Nephron (organoid): Measurements from ENCODE around the gene ARHGAP15.

Experiments used
- H3K27ac Mint-ChIP-seq, 3 experiments: 2 replicates each; pipeline ENCODE4 v1.8.0; 2020; ENCODE audit warnings: mixed read lengths in 3 of 3, mild to moderate bottlenecking in 2 of 3, moderate library complexity in 1 of 3
- H3K27me3 Mint-ChIP-seq: 2 replicates; pipeline ENCODE4 v1.8.0; 2021; ENCODE audit warnings: low read depth, mild to moderate bottlenecking, moderate library complexity, mixed read lengths
- H3K36me3 Mint-ChIP-seq: 2 replicates; pipeline ENCODE4 v1.8.0; 2020; ENCODE audit warnings: low read depth, mixed read lengths
- H3K4me1 Mint-ChIP-seq: 2 replicates; pipeline ENCODE4 v1.8.0; 2020; ENCODE audit warnings: mixed read lengths
- H3K4me3 Mint-ChIP-seq, 3 experiments: 2 replicates each; pipeline ENCODE4 v1.8.0; 2020; ENCODE audit warnings: mild to moderate bottlenecking in 3 of 3, mixed read lengths in 3 of 3, moderate library complexity in 2 of 3
- H3K9me3 Mint-ChIP-seq: 2 replicates; pipeline ENCODE4 v1.8.0; 2020; ENCODE audit warnings: mixed read lengths
- TF ChIP-seq, protein P1 (sequence below), 3 experiments: fragments of 200-600 bp; sonication (generic); IDR thresholded peaks; one replicate each; pipeline ENCODE4 v1.5.0; 2021; ENCODE audit warnings: antibody characterized with exemption in 3 of 3; ENCODE audit not compliant: unreplicated experiment in 3 of 3

ARHGAP15 gene

GRCh38 chr2:143300536-143300935, 171.3 kb downstream of the ARHGAP15 start:
- H3K36me3 Mint-ChIP-seq, result no peaks in the 10 kb centered on the region
- H3K4me1 Mint-ChIP-seq, result no peaks in the 10 kb centered on the region
- TF ChIP-seq, protein P1, sequence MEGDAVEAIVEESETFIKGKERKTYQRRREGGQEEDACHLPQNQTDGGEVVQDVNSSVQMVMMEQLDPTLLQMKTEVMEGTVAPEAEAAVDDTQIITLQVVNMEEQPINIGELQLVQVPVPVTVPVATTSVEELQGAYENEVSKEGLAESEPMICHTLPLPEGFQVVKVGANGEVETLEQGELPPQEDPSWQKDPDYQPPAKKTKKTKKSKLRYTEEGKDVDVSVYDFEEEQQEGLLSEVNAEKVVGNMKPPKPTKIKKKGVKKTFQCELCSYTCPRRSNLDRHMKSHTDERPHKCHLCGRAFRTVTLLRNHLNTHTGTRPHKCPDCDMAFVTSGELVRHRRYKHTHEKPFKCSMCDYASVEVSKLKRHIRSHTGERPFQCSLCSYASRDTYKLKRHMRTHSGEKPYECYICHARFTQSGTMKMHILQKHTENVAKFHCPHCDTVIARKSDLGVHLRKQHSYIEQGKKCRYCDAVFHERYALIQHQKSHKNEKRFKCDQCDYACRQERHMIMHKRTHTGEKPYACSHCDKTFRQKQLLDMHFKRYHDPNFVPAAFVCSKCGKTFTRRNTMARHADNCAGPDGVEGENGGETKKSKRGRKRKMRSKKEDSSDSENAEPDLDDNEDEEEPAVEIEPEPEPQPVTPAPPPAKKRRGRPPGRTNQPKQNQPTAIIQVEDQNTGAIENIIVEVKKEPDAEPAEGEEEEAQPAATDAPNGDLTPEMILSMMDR (IDR thresholded peaks at IDR 0.05; ENCODE audit: unreplicated experiment in 3 of 3), result no peak
- H3K4me3 Mint-ChIP-seq, result no peak overlapping the region
- H3K27ac Mint-ChIP-seq, result no peak overlapping the region
- no peaks in the 10 kb centered on the region for H3K9me3 Mint-ChIP-seq
- no peaks in the 10 kb centered on the region for H3K27me3 Mint-ChIP-seq

GRCh38 chr2:143311426-143311825, 182.2 kb downstream of the ARHGAP15 start:
- no peaks in the 10 kb centered on the region for H3K9me3 Mint-ChIP-seq
- H3K27ac Mint-ChIP-seq, result no peak overlapping the region
- no peak overlapping the region for H3K4me3 Mint-ChIP-seq
- TF ChIP-seq, protein P1 (IDR thresholded peaks at IDR 0.05; ENCODE audit: unreplicated experiment in 3 of 3), result no peak
- no peaks in the 10 kb centered on the region for H3K36me3 Mint-ChIP-seq
- peaks cover 9% of the 10 kb centered on the region for H3K4me1 Mint-ChIP-seq
- no peaks in the 10 kb centered on the region for H3K27me3 Mint-ChIP-seq

DNA sequence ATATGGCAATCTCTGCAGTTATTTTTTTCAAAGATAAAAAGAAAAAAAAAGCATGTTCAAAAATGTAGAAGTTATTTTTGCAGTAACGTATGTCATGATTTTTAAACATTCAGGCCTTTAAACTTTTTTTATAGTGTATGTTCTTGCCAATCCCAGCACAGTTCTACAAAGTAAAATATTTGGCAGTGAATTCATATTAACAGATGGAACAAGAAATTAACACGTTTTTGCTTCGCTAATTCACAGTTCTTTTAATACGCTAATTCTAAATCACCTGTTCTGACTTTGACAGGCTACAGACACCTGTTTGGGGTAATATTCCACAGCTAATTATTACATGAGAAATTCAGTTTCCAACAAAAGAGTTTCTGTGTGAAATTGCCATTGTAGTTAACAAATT, 183.2 kb downstream of the ARHGAP15 start:
- Mint-ChIP-seq H3K36me3 (no peaks in the 10 kb centered on the region), H3K4me3 (no peak overlapping the region), H3K27ac (no peak overlapping the region), H3K27me3 (no peaks in the 10 kb centered on the region), H3K9me3 (no peaks in the 10 kb centered on the region), H3K4me1 (peaks cover 9% of the 10 kb centered on the region)
- TF ChIP-seq, protein P1 (IDR thresholded peaks at IDR 0.05; ENCODE audit: unreplicated experiment in 3 of 3), result no peak

DNA sequence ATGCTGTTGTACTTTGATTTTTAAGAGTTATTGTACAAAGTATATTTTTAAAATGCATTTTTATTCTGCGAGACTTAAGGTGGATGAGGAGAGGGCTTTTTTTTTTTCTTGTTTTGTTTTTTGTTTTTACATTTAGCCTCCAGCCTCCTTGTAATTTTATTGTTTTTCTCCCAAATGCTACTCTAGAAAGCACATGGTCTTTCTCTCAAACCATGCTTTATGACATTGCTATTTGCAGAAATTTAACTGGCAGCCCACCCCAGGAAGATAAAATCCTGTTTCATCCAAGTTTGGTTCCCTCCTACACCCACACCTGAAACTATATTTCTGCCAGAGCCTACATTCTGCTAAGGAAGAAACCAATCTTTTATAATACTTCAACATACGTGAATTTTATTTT, 184.6 kb downstream of the ARHGAP15 start:
- no peak overlapping the region for H3K4me3 Mint-ChIP-seq
- H3K4me1 Mint-ChIP-seq, result peaks cover 9% of the 10 kb centered on the region

DNA sequence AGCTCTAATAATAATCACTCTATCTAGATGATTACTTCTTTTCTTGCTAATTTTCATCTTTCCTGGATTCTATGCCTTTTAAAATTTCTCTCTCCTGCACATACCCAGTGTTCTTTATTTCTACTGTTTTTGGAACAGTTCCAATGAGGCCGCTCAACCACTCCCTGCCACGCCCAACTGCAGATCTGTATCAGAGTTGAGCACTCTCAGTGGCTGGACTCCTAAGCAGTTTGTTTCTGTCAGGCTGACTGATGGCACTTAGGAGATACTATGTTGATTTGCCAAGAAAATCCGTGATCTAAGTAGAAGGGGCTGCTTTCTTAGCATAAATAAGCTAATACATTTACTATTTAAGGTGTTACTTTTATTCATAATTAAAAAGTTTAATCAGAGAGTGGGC, 192.8 kb downstream of the ARHGAP15 start:
- Mint-ChIP-seq H3K36me3 (no peaks in the 10 kb centered on the region), H3K27me3 (no peaks in the 10 kb centered on the region), H3K27ac (no peak overlapping the region), H3K4me3 (no peak overlapping the region), H3K4me1 (no peaks in the 10 kb centered on the region), H3K9me3 (peaks cover 3% of the 10 kb centered on the region)
- TF ChIP-seq, protein P1 (IDR thresholded peaks at IDR 0.05; ENCODE audit: unreplicated experiment in 3 of 3), result no peak

More for the DNA sequence above, 184.6 kb downstream of the ARHGAP15 start:
- Mint-ChIP-seq H3K27ac (no peak overlapping the region), H3K9me3 (no peaks in the 10 kb centered on the region), H3K27me3 (no peaks in the 10 kb centered on the region), H3K36me3 (no peaks in the 10 kb centered on the region)
- TF ChIP-seq, protein P1 (IDR thresholded peaks at IDR 0.05; ENCODE audit: unreplicated experiment in 3 of 3), result no peak

DNA sequence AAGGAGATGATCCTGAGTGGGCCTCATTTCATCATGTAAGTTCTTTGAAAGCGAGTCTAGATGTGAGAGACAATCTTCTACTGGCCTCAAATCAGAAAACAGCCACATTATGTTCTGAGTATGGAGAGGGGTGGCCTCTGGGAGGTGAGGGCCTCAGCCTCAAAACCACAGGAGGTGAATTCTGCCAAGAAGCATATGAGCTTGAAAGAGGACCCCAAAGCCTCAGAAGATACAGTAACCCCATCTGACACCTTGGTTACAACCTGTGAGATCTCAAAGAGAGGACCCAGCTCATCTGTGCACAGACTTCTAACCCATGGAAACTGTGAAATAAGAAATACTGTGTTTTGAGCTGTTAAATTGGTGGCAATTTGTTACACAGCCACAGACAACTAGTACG, 200.1 kb downstream of the ARHGAP15 start:
- H3K4me3 Mint-ChIP-seq, result no peak overlapping the region
- peaks cover 9% of the 10 kb centered on the region for H3K9me3 Mint-ChIP-seq
- TF ChIP-seq, protein P1 (IDR thresholded peaks at IDR 0.05; ENCODE audit: unreplicated experiment in 3 of 3), result no peak
- H3K36me3 Mint-ChIP-seq, result no peaks in the 10 kb centered on the region
- no peaks in the 10 kb centered on the region for H3K27me3 Mint-ChIP-seq
- H3K4me1 Mint-ChIP-seq, result no peaks in the 10 kb centered on the region
- no peak overlapping the region for H3K27ac Mint-ChIP-seq
